Endodermal cell (in vitro differentiated cells): ENCODE data around the gene ACTRT3. TPM values are rescaled to one million over a fixed set of nuclear protein-coding genes. Genes with fewer than 3 reads are reported as not detected.

Experiments used
- DNase-seq: peaks from one replicate; pipeline ENCODE4 v3.0.0-alpha.2; 2017
- H3K27ac ChIP-seq: 2 replicates; pipeline ENCODE4 v1.5.1; 2013; ENCODE audit warnings: mild to moderate bottlenecking, low read depth, low read length, moderate library complexity
- H3K27me3 ChIP-seq: 2 replicates; pipeline ENCODE4 v1.6.1; 2013; ENCODE audit warnings: mild to moderate bottlenecking, low read length, moderate library complexity; ENCODE audit not compliant: insufficient read depth, control insufficient read depth, poor library complexity, severe bottlenecking
- H3K36me3 ChIP-seq: 2 replicates; pipeline ENCODE4 v1.7.0; 2013; ENCODE audit warnings: mild to moderate bottlenecking, low read length, moderate library complexity; ENCODE audit not compliant: control insufficient read depth, insufficient read depth
- H3K4me1 ChIP-seq: one replicate; pipeline ENCODE4 v1.7.0; 2013; ENCODE audit warnings: low read length; ENCODE audit not compliant: control insufficient read depth, insufficient read depth
- H3K4me3 ChIP-seq: 2 replicates; pipeline ENCODE4 v1.5.1; 2013; ENCODE audit warnings: mild to moderate bottlenecking, low read length, moderate library complexity
- H3K9ac ChIP-seq: 2 replicates; pipeline ENCODE4 v1.6.1; 2013; ENCODE audit warnings: mild to moderate bottlenecking, low read length, moderate library complexity; ENCODE audit not compliant: poor library complexity, severe bottlenecking; ENCODE audit errors: extremely low read depth
- H3K9me3 ChIP-seq: 2 replicates; pipeline ENCODE4 v1.6.1; 2013; ENCODE audit warnings: mild to moderate bottlenecking, low read length, moderate library complexity; ENCODE audit not compliant: control insufficient read depth
- H3K27ac Mint-ChIP-seq: 2 replicates; pipeline ENCODE4 v1.8.0; 2020; ENCODE audit warnings: mixed read lengths
- H3K27me3 Mint-ChIP-seq: 2 replicates; pipeline ENCODE4 v1.8.0; 2021; ENCODE audit warnings: mild to moderate bottlenecking, mixed read lengths; ENCODE audit not compliant: insufficient read depth
- H3K36me3 Mint-ChIP-seq: 2 replicates; pipeline ENCODE4 v1.8.0; 2020; ENCODE audit warnings: low read depth, mixed read lengths
- H3K4me1 Mint-ChIP-seq: 2 replicates; pipeline ENCODE4 v1.8.0; 2020; ENCODE audit warnings: mixed read lengths
- H3K4me3 Mint-ChIP-seq: 2 replicates; pipeline ENCODE4 v1.8.0; 2020; ENCODE audit warnings: mild to moderate bottlenecking, moderate library complexity, mixed read lengths
- H3K9me3 Mint-ChIP-seq: 2 replicates; pipeline ENCODE4 v1.8.0; 2020; ENCODE audit warnings: mild to moderate bottlenecking, mixed read lengths
- CTCF ChIP-seq: fragments of 200-600 bp; sonication (generic); conservative IDR thresholded peaks from 2 replicates; pipeline ENCODE4 v1.5.0; 2021; ENCODE audit warnings: antibody characterized with exemption, mild to moderate bottlenecking
- WGBS, 2 experiments: methylation state at CpG; one replicate each; pipeline versions ENCODE4 v1.1.5 to v1.1.7; 2013; ENCODE audit warnings: missing lambda C conversion rate in 2 of 2, mixed read lengths in 1 of 2; ENCODE audit not compliant: insufficient coverage in 1 of 2, insufficient read length in 1 of 2; 5-methylcytosine and 5-hydroxymethylcytosine counted together
- total RNA-seq, 2 donors: library from RNA; stranded (reverse); fragmentation: NEBNext Ultra II Directional in 1 of 2; extraction: Animal tissue kit (Norgen Biotek cat#: 25700) in 1 of 2; gene quantifications; 2 replicates in 1 of 2; 3 replicates in 1 of 2; pipeline ENCODE4 v1.2.1, GENCODE V29; 2021

The ACTRT3 gene
- total RNA-seq, 2 donors from 2014 or later, result 0.82 to 2.5 TPM

- Mint-ChIP-seq H3K9me3 (no peaks in the 10 kb centered on the region), H3K27ac (no peak overlapping the region), H3K4me1 (no peaks in the 10 kb centered on the region), H3K27me3 (peaks cover 4% of the 10 kb centered on the region), H3K36me3 (no peaks in the 10 kb centered on the region), H3K4me3 (no peak overlapping the region)
- Histone ChIP-seq H3K27ac (no peak overlapping the region), H3K9ac (no peak overlapping the region), H3K4me1 (no peaks in the 10 kb centered on the region), H3K27me3 (no peaks in the 10 kb centered on the region), H3K4me3 (no peak overlapping the region), H3K36me3 (no peaks in the 10 kb centered on the region), H3K9me3 (no peaks in the 10 kb centered on the region)
- no peak for TF ChIP-seq CTCF
- WGBS, 2 experiments, result 70 to 87% methylated on average over 2 to 3 of the region's 3 CpGs
- DNase-seq, result no peak
These were observed 20.7 kb downstream of the ACTRT3 start for GRCh38 chr3:169748670-169749069.

GRCh38 chr3:169746924-169747323 lies 22.4 kb downstream of the ACTRT3 start:
- no peaks in the 10 kb centered on the region for H3K9me3 Mint-ChIP-seq
- Histone ChIP-seq H3K4me1 (no peaks in the 10 kb centered on the region), H3K4me3 (no peak overlapping the region), H3K36me3 (no peaks in the 10 kb centered on the region), H3K9me3 (no peaks in the 10 kb centered on the region), H3K27ac (no peak overlapping the region), H3K9ac (no peak overlapping the region), H3K27me3 (no peaks in the 10 kb centered on the region)
- no peaks in the 10 kb centered on the region for H3K36me3 Mint-ChIP-seq
- no peak overlapping the region for H3K4me3 Mint-ChIP-seq
- no peak for TF ChIP-seq CTCF
- no peaks in the 10 kb centered on the region for H3K4me1 Mint-ChIP-seq
- H3K27me3 Mint-ChIP-seq, result peaks cover 4% of the 10 kb centered on the region
- 62 to 75% methylated on average over 4 to 6 of the region's 6 CpGs for WGBS, 2 experiments
- H3K27ac Mint-ChIP-seq, result no peak overlapping the region
- no peak for DNase-seq

DNA sequence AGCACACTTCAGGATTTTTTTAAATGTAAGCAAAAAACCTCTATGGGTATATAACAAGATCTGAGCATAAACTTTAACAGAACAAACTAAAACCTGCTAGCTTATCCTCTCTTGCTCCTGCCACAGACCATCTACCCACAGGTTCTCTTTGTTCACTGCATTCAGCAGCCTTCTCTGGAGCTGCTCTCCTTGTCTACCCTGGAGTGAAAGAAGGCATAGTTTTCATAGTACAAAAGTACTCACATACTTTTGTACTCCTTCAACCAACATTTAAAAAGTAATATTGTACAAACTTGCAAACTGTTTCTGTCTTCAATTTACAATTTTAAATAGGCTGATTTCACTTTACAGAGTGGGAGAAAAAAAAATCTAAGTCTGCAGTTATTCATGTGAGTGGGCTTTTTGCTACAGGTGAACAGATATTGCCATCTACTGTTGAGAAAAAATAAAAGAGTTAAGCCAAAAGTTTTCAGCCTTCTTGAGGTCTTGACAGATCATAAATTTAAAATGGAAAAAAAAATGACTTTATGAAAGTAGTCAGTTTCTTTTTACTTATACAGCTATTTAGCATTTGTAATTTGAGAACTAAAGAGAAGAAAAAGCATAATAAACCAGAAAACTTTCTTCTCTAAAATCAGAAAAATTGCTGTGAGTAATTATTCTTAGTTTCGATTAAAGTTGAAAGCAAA lies 24.9 kb downstream of the ACTRT3 start:
- no peaks in the 10 kb centered on the region for H3K36me3 Mint-ChIP-seq
- no peak overlapping the region for H3K9ac ChIP-seq
- H3K27ac ChIP-seq, result no peak overlapping the region
- no peaks in the 10 kb centered on the region for H3K27me3 ChIP-seq
- H3K4me3 Mint-ChIP-seq, result no peak overlapping the region
- no peaks in the 10 kb centered on the region for H3K9me3 ChIP-seq
- H3K4me3 ChIP-seq, result no peak overlapping the region
- no peaks in the 10 kb centered on the region for H3K4me1 Mint-ChIP-seq
- no peaks in the 10 kb centered on the region for H3K4me1 ChIP-seq
- no peak for DNase-seq
- no CpG with 5 or more reads among the region's 1 CpG for WGBS, 2 experiments
- H3K27me3 Mint-ChIP-seq, result peaks cover 4% of the 10 kb centered on the region
- no peak overlapping the region for H3K27ac Mint-ChIP-seq
- H3K36me3 ChIP-seq, result no peaks in the 10 kb centered on the region
- peak; percentile 70 for TF ChIP-seq CTCF
- no peaks in the 10 kb centered on the region for H3K9me3 Mint-ChIP-seq
